ENCODE data around the gene IFT74.
A peak's percentile ranks its signal among the peaks of the same experiment; 100 is the strongest.

The IFT74 gene

GRCh38 chr9:26955921-26956859 is at the start of gene IFT74:
Gene IFT74, plus strand, starts transcription at chr9:26956412. Its CDS starts 5,556 bp downstream, at chr9:26961968.
- peak; percentile 93 to 95 for DNase-seq

GRCh38 chr9:26913138-26913668 is 43.0 kb upstream of the IFT74 start:
- no peak for DNase-seq

GRCh38 chr9:26919698-26920097 is 36.5 kb upstream of the IFT74 start:
- DNase-seq, result no peak

- no peak for DNase-seq
Measured at GRCh38 chr9:26925609-26926008, 30.6 kb upstream of the IFT74 start.

- no peak for DNase-seq
Measured at GRCh38 chr9:26928902-26929495, 27.2 kb upstream of the IFT74 start.

- no peak for DNase-seq
Measured at GRCh38 chr9:26935847-26936246, 20.4 kb upstream of the IFT74 start.

- no peak for DNase-seq
Measured at GRCh38 chr9:26937816-26938371, 18.3 kb upstream of the IFT74 start.

- DNase-seq, result no peak
Measured at GRCh38 chr9:26939955-26940711, 16.1 kb upstream of the IFT74 start.

- no peak for DNase-seq
Measured at GRCh38 chr9:26940779-26941178, 15.4 kb upstream of the IFT74 start.

- no peak for DNase-seq
Measured at GRCh38 chr9:26945591-26945990, 10.6 kb upstream of the IFT74 start.

GRCh38 chr9:26946753-26947727 is 9.2 kb upstream of the IFT74 start, which contains the start of gene PLAA:
Gene PLAA, minus strand, starts transcription at chr9:26947242. Its CDS starts 197 bp downstream, at chr9:26947045.
- DNase-seq, result peak; percentile 83 to 86

GRCh38 chr9:26947736-26948135 is 8.5 kb upstream of the IFT74 start:
- peak; percentile 51 to 55 for DNase-seq

GRCh38 chr9:26949637-26950069 is 6.6 kb upstream of the IFT74 start:
- no peak for DNase-seq

GRCh38 chr9:26950521-26950920 is 5.7 kb upstream of the IFT74 start:
- no peak for DNase-seq

- no peak for DNase-seq
Measured at GRCh38 chr9:26951794-26952193, 4.4 kb upstream of the IFT74 start.

- DNase-seq, result no peak
Measured at GRCh38 chr9:26954050-26954508, 2.1 kb upstream of the IFT74 start.

GRCh38 chr9:26955222-26955903 is 849 bp upstream of the IFT74 start:
- DNase-seq, result no peak

GRCh38 chr9:26956860-26957233 is 635 bp downstream of the IFT74 start:
- DNase-seq, result no peak

- no peak for DNase-seq
Measured at GRCh38 chr9:26971721-26972120, 15.5 kb downstream of the IFT74 start.

GRCh38 chr9:26973989-26974388 is 17.8 kb downstream of the IFT74 start:
- DNase-seq, result no peak

GRCh38 chr9:26974927-26975326 is 18.7 kb downstream of the IFT74 start:
- DNase-seq, result no peak
